Loucy (cell line): ENCODE data around the gene ATF7IP.

Experiments used
- H2AFZ ChIP-seq: fragments of 200-600 bp; sonication (generic); 2 replicates; pipeline ENCODE4 v1.6.0; 2016; ENCODE audit warnings: antibody characterized with exemption, mild to moderate bottlenecking, low read length, moderate library complexity
- H3F3A ChIP-seq: fragments of 200-600 bp; 2 replicates; pipeline ENCODE4 v1.6.0; 2016; ENCODE audit warnings: antibody characterized with exemption, low read depth, mild to moderate bottlenecking
- H3K27me3 ChIP-seq: fragments of 200-600 bp; sonication (generic); 2 replicates; pipeline ENCODE4 v1.6.1; 2014; ENCODE audit warnings: low read length, mild to moderate bottlenecking; ENCODE audit not compliant: insufficient read depth, poor library complexity, severe bottlenecking
- H3K36me3 ChIP-seq: fragments of 200-600 bp; sonication (generic); 2 replicates; pipeline ENCODE4 v1.6.1; 2016; ENCODE audit warnings: low read length; ENCODE audit not compliant: insufficient read depth
- H3K4me1 ChIP-seq: fragments of 200-600 bp; sonication (generic); 2 replicates; pipeline ENCODE4 v1.5.1; 2014; ENCODE audit warnings: low read length, mild to moderate bottlenecking; ENCODE audit not compliant: insufficient read depth, poor library complexity, severe bottlenecking
- H3K4me2 ChIP-seq: fragments of 200-600 bp; sonication (generic); 2 replicates; pipeline ENCODE4 v1.6.0; 2014; ENCODE audit warnings: antibody characterized with exemption, low read length, low read depth, mild to moderate bottlenecking; ENCODE audit not compliant: poor library complexity, severe bottlenecking
- H3K4me3 ChIP-seq: fragments of 200-600 bp; sonication (generic); 2 replicates; pipeline ENCODE4 v1.5.1; 2014; ENCODE audit warnings: low read length, mild to moderate bottlenecking, mixed read lengths; ENCODE audit not compliant: poor library complexity, severe bottlenecking
- H3K79me2 ChIP-seq: fragments of 200-600 bp; sonication (generic); 2 replicates; pipeline ENCODE4 v1.6.1; 2014; ENCODE audit warnings: low read length; ENCODE audit not compliant: insufficient read depth
- H3K9ac ChIP-seq: fragments of 200-600 bp; sonication (generic); 2 replicates; pipeline ENCODE4 v1.6.0; 2014; ENCODE audit warnings: mild to moderate bottlenecking, low read depth, low read length, moderate library complexity; ENCODE audit not compliant: poor library complexity, severe bottlenecking
- H3K9me2 ChIP-seq: fragments of 200-600 bp; sonication (generic); replicated peaks from 2 replicates; pipeline ENCODE4 v1.6.1; 2016; ENCODE audit warnings: low read depth, low read length, mixed read lengths
- H3K9me3 ChIP-seq: fragments of 200-600 bp; sonication (generic); 2 replicates; pipeline ENCODE4 v1.6.1; 2014; ENCODE audit warnings: mild to moderate bottlenecking, antibody characterized with exemption, low read length, low read depth; ENCODE audit not compliant: insufficient read depth
- H4K20me1 ChIP-seq: fragments of 200-600 bp; sonication (generic); 2 replicates; pipeline ENCODE4 v1.6.0; 2014; ENCODE audit warnings: antibody characterized with exemption, low read length, mild to moderate bottlenecking; ENCODE audit not compliant: insufficient read depth, poor library complexity, severe bottlenecking
- EZH2phosphoT487 ChIP-seq: fragments of 200-600 bp; IDR thresholded peaks from 2 replicates; pipeline ENCODE4 v1.6.1; 2018; ENCODE audit warnings: antibody characterized with exemption, mild to moderate bottlenecking, moderate library complexity, borderline replicate concordance
- TF ChIP-seq, protein P1 (sequence below): fragments of 200-600 bp; sonication (generic); conservative IDR thresholded peaks from 2 replicates; pipeline ENCODE4 v1.5.1; 2014; ENCODE audit warnings: mild to moderate bottlenecking, antibody characterized with exemption, low read length

The ATF7IP gene

DNA sequence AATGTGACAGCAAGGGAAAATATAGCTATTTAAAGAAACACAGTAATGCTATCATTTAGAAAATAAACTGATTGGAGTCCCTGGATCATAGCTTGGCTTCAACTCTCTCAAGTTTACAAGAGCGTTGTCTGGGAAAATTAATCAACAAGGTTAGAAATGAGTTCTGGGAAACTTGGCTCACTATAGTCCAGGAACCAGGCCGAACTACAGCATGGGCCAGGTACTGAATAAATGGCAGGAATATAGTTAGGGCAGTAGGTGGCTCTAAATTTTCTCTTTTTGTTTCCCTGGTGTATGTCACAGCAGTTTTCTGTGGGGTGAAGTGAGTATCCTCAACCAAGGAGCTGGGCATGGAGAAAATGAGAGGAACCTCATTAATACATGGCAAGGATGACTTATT, 129.8 kb downstream of the ATF7IP start:
- Histone ChIP-seq H2AFZ (no peak overlapping the region), H3K79me2 (no peaks in the 10 kb centered on the region), H3K4me1 (no peaks in the 10 kb centered on the region), H3K9me2 (no peaks in the 10 kb centered on the region), H3F3A (no peaks in the 10 kb centered on the region), H3K27me3 (no peaks in the 10 kb centered on the region), H3K4me2 (no peak overlapping the region), H4K20me1 (no peaks in the 10 kb centered on the region), H3K4me3 (no peak overlapping the region), H3K36me3 (peaks cover 77% of the 10 kb centered on the region), H3K9me3 (no peaks in the 10 kb centered on the region), H3K9ac (no peak overlapping the region)
- TF ChIP-seq EZH2phosphoT487, result no peak
- TF ChIP-seq, protein P1, sequence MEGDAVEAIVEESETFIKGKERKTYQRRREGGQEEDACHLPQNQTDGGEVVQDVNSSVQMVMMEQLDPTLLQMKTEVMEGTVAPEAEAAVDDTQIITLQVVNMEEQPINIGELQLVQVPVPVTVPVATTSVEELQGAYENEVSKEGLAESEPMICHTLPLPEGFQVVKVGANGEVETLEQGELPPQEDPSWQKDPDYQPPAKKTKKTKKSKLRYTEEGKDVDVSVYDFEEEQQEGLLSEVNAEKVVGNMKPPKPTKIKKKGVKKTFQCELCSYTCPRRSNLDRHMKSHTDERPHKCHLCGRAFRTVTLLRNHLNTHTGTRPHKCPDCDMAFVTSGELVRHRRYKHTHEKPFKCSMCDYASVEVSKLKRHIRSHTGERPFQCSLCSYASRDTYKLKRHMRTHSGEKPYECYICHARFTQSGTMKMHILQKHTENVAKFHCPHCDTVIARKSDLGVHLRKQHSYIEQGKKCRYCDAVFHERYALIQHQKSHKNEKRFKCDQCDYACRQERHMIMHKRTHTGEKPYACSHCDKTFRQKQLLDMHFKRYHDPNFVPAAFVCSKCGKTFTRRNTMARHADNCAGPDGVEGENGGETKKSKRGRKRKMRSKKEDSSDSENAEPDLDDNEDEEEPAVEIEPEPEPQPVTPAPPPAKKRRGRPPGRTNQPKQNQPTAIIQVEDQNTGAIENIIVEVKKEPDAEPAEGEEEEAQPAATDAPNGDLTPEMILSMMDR, result no peak

DNA sequence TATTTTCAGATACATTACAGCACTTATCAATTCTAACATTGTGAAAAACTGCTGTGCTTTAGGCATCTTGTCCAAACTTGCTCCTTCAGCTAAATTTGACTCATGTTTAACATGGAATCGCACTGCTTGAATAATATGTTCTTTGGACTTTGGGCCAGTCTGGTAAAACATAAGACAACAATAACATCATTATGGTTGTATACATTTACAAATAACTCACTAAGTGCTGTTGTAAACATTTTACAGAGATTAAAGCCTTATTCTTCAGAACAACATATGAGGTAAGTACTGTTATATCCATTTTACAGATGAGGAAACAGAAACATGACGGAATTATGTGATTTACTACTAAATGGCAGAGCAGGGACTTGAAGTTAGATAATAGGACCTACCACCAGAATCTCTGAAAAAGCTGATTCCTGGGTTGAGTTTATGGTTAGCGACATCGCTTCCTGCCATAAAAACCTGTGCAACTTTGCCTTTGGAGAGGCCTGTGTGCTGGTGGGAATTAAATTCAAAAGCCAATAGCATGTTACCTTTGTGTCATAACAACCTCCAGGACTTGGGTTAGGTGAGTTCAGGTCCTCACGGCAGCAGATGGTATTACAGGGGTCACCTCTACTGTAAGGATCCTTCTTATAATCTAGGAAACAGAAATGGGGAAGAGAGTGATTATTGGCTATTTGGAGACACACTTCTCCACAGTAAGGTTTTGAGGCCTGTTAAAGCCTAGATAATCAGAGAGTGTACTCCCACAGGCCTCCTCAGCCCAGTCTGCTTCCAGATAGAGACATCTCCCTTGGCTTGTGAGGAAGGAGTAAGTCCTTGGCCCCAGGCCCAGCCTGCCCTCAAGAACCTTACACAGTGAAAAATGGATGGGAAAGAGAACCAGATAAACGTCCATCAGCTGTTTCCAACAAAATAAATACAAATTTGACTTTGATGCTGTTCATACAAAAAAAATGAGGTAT, 140.4 kb downstream of the ATF7IP start:
- Histone ChIP-seq H3K9me2 (no peaks in the 10 kb centered on the region), H3K9ac (no peak overlapping the region), H3K79me2 (no peaks in the 10 kb centered on the region), H3F3A (no peaks in the 10 kb centered on the region), H4K20me1 (no peaks in the 10 kb centered on the region), H3K4me3 (no peak overlapping the region), H3K9me3 (no peaks in the 10 kb centered on the region), H2AFZ (no peak overlapping the region), H3K4me1 (no peaks in the 10 kb centered on the region), H3K4me2 (no peak overlapping the region), H3K27me3 (no peaks in the 10 kb centered on the region), H3K36me3 (peaks cover 5% of the 10 kb centered on the region; the same call in 1 of the 2 replicates)
- no peak for TF ChIP-seq EZH2phosphoT487
- TF ChIP-seq, protein P1, result no peak

DNA sequence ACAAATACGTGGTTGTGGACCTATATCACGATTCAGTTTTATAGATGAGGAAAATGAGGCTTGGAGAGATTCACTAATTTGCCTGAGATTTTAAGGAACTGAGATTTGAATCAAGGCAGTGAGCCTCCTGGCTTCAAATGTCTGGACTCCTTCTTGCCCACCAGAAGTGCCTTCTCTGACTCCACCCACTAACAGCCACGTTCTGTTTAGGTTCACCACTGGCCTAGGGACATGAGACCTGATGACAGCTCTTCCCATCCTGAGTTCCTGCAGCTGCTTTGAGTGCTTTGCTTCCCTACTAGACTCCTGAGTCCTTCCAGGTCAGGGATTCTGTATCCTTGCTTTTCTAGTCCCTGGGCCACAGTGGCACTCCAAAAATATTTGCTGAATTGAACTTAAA, 145.1 kb downstream of the ATF7IP start:
- Histone ChIP-seq H2AFZ (no peak overlapping the region), H3K79me2 (no peaks in the 10 kb centered on the region), H3K4me3 (no peak overlapping the region), H3K9me2 (no peaks in the 10 kb centered on the region), H3K36me3 (no peaks in the 10 kb centered on the region), H4K20me1 (no peaks in the 10 kb centered on the region), H3K4me2 (no peak overlapping the region), H3K4me1 (no peaks in the 10 kb centered on the region), H3F3A (no peaks in the 10 kb centered on the region), H3K27me3 (no peaks in the 10 kb centered on the region), H3K9me3 (no peaks in the 10 kb centered on the region), H3K9ac (no peak overlapping the region)
- TF ChIP-seq, protein P1, result no peak
- no peak for TF ChIP-seq EZH2phosphoT487
